ENCODE results near the gene KIF13A. TPM values are rescaled to one million over a fixed set of nuclear protein-coding genes. Genes with fewer than 3 reads are reported as not detected.

Gene KIF13A
- total and polyA plus RNA-seq, 4 donors: 4.3 to 28.1 (median 10.6) TPM

DNA sequence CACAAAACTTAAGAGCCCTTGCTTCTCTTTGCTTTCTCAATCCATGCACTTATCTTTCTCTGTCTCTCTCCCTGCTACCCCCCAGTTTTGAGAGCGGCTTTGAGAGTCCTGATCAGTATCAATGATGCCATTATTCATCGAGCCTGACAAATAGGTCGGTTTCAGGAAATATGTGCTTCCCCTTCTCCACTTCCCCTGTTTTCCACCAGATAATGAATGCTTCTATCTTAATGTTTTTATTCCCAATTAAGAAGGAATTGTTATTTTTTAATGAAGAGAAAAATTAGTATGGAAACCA lies 117.7 kb downstream of the KIF13A start:
- Histone ChIP-seq H3K27me3 (ENCODE audit: control insufficient read depth in 4 of 4, insufficient read depth in 4 of 4, low read length in 3 of 4) (no peaks in the 10 kb centered on the region), H3K9ac (ENCODE audit: low read depth in 1 of 2, low read length in 2 of 2) (no peak overlapping the region), H3K4me1 (ENCODE audit: control insufficient read depth in 4 of 4, insufficient read depth in 4 of 4, low read length in 3 of 4) (peaks cover 0 to 1% (median 0%) of the 10 kb centered on the region in 4 donors), H3K27ac (ENCODE audit: low read depth in 1 of 2, low read length in 2 of 2) (no peak overlapping the region), H3K9me3 (ENCODE audit: control insufficient read depth in 4 of 4, low read length in 3 of 4) (no peaks in the 10 kb centered on the region), H3K36me3 (ENCODE audit: control insufficient read depth in 4 of 4, insufficient read depth in 3 of 4, low read depth in 1 of 4, low read length in 3 of 4) (no peaks in the 10 kb centered on the region), H3K4me3 (ENCODE audit: low read depth in 1 of 3, low read length in 3 of 3) (no peak overlapping the region)
- WGBS: 67% methylated on average over 3 of the region's 3 CpGs
- no peak for DNase-seq (ENCODE audit: low spot score)
- TF ChIP-seq EGR1 (IDR thresholded peaks at IDR 0.05; ENCODE audit: low read depth in 2 of 2) (no peak), YY1 (IDR thresholded peaks at IDR 0.05) (no peak)
- TF ChIP-seq, protein P1, sequence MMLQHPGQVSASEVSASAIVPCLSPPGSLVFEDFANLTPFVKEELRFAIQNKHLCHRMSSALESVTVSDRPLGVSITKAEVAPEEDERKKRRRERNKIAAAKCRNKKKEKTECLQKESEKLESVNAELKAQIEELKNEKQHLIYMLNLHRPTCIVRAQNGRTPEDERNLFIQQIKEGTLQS (IDR thresholded peaks at IDR 0.05): no peak

DNA sequence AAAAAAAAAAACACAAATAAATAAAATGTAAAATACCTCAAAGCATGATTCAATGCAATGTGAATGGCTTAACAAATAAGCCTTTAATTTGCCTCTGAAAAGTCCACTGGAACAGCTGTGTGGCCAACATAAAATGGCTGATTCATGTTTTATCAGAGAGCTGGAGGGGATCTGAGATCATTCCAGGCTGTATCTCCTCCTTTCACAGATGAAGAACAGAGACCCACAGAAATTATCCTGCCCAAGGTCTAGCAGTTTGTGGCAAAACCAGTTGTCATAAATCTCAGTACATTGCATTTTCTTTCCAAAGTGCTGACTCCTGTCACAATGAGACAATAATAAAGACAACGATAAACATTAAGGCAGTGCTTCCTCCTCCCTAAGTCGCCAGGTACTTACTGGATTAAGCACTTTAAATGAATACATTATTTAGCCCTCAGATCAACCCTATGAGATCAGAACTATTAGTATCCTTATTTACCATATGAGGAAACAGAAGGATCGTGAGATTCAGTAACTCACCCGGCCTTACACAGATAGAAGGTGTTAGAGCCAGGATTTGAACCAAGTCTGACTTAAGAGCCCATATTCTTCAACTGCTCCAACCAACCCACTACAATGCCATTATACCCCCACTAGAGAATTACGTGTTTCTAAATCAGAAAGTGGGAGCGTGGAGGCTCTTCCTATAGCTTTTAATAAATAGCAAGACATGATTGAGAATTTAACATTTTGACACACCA lies 118.3 kb downstream of the KIF13A start:
- Histone ChIP-seq H3K36me3 (ENCODE audit: control insufficient read depth in 4 of 4, insufficient read depth in 3 of 4, low read depth in 1 of 4, low read length in 3 of 4) (no peaks in the 10 kb centered on the region), H3K4me3 (ENCODE audit: low read depth in 1 of 3, low read length in 3 of 3) (no peak overlapping the region), H3K9me3 (ENCODE audit: control insufficient read depth in 4 of 4, low read length in 3 of 4) (no peaks in the 10 kb centered on the region), H3K9ac (ENCODE audit: low read depth in 1 of 2, low read length in 2 of 2) (no peak overlapping the region), H3K27me3 (ENCODE audit: control insufficient read depth in 4 of 4, insufficient read depth in 4 of 4, low read length in 3 of 4) (no peaks in the 10 kb centered on the region), H3K27ac (ENCODE audit: low read depth in 1 of 2, low read length in 2 of 2) (no peak overlapping the region), H3K4me1 (ENCODE audit: control insufficient read depth in 4 of 4, insufficient read depth in 4 of 4, low read length in 3 of 4) (peaks cover 0 to 2% (median 0%) of the 10 kb centered on the region in 4 donors)
- 76% methylated on average over 6 of the region's 6 CpGs for WGBS
- TF ChIP-seq, protein P2, sequence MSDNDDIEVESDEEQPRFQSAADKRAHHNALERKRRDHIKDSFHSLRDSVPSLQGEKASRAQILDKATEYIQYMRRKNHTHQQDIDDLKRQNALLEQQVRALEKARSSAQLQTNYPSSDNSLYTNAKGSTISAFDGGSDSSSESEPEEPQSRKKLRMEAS (IDR thresholded peaks at IDR 0.05): no peak
- TF ChIP-seq EGR1 (IDR thresholded peaks at IDR 0.05; ENCODE audit: low read depth in 2 of 2): no peak
- no peak for TF ChIP-seq YY1 (IDR thresholded peaks at IDR 0.05)
- no peak for TF ChIP-seq JUND (IDR thresholded peaks at IDR 0.05)
- no peak for TF ChIP-seq HNF4A (conservative IDR thresholded peaks at IDR 0.05)
- no peak for TF ChIP-seq RXRA (IDR thresholded peaks at IDR 0.05)
- TF ChIP-seq, protein P3, sequence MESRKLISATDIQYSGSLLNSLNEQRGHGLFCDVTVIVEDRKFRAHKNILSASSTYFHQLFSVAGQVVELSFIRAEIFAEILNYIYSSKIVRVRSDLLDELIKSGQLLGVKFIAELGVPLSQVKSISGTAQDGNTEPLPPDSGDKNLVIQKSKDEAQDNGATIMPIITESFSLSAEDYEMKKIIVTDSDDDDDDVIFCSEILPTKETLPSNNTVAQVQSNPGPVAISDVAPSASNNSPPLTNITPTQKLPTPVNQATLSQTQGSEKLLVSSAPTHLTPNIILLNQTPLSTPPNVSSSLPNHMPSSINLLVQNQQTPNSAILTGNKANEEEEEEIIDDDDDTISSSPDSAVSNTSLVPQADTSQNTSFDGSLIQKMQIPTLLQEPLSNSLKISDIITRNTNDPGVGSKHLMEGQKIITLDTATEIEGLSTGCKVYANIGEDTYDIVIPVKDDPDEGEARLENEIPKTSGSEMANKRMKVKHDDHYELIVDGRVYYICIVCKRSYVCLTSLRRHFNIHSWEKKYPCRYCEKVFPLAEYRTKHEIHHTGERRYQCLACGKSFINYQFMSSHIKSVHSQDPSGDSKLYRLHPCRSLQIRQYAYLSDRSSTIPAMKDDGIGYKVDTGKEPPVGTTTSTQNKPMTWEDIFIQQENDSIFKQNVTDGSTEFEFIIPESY (IDR thresholded peaks at IDR 0.05): no peak
- no peak for TF ChIP-seq NR2F2 (IDR thresholded peaks at IDR 0.05)
- no peak for TF ChIP-seq FOXA2 (IDR thresholded peaks at IDR 0.05)
- TF ChIP-seq, protein P4, sequence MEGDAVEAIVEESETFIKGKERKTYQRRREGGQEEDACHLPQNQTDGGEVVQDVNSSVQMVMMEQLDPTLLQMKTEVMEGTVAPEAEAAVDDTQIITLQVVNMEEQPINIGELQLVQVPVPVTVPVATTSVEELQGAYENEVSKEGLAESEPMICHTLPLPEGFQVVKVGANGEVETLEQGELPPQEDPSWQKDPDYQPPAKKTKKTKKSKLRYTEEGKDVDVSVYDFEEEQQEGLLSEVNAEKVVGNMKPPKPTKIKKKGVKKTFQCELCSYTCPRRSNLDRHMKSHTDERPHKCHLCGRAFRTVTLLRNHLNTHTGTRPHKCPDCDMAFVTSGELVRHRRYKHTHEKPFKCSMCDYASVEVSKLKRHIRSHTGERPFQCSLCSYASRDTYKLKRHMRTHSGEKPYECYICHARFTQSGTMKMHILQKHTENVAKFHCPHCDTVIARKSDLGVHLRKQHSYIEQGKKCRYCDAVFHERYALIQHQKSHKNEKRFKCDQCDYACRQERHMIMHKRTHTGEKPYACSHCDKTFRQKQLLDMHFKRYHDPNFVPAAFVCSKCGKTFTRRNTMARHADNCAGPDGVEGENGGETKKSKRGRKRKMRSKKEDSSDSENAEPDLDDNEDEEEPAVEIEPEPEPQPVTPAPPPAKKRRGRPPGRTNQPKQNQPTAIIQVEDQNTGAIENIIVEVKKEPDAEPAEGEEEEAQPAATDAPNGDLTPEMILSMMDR (IDR thresholded peaks at IDR 0.05; ENCODE audit: low read depth, low read length, missing input control): no peak
- TF ChIP-seq, protein P1 (IDR thresholded peaks at IDR 0.05): no peak
- TF ChIP-seq TAF1 (conservative IDR thresholded peaks at IDR 0.05): no peak
- TF ChIP-seq GABPA (IDR thresholded peaks at IDR 0.05 in 1 of 2, conservative IDR thresholded peaks at IDR 0.05 in 1 of 2): no peak
- TF ChIP-seq, protein P5, sequence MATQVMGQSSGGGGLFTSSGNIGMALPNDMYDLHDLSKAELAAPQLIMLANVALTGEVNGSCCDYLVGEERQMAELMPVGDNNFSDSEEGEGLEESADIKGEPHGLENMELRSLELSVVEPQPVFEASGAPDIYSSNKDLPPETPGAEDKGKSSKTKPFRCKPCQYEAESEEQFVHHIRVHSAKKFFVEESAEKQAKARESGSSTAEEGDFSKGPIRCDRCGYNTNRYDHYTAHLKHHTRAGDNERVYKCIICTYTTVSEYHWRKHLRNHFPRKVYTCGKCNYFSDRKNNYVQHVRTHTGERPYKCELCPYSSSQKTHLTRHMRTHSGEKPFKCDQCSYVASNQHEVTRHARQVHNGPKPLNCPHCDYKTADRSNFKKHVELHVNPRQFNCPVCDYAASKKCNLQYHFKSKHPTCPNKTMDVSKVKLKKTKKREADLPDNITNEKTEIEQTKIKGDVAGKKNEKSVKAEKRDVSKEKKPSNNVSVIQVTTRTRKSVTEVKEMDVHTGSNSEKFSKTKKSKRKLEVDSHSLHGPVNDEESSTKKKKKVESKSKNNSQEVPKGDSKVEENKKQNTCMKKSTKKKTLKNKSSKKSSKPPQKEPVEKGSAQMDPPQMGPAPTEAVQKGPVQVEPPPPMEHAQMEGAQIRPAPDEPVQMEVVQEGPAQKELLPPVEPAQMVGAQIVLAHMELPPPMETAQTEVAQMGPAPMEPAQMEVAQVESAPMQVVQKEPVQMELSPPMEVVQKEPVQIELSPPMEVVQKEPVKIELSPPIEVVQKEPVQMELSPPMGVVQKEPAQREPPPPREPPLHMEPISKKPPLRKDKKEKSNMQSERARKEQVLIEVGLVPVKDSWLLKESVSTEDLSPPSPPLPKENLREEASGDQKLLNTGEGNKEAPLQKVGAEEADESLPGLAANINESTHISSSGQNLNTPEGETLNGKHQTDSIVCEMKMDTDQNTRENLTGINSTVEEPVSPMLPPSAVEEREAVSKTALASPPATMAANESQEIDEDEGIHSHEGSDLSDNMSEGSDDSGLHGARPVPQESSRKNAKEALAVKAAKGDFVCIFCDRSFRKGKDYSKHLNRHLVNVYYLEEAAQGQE (IDR thresholded peaks at IDR 0.05): no peak
- TF ChIP-seq FOXA1 (IDR thresholded peaks at IDR 0.05): no peak
- TF ChIP-seq RAD21 (IDR thresholded peaks at IDR 0.05): no peak
- TF ChIP-seq SP1 (IDR thresholded peaks at IDR 0.05): no peak
- no peak for TF ChIP-seq HNF4G (IDR thresholded peaks at IDR 0.05)
- DNase-seq (ENCODE audit: low spot score): no peak
